HCT116 (cell line): ENCODE results near the gene GABRR2.

Source experiments
- ATF3 ChIP-seq: IDR thresholded peaks from 2 replicates; pipeline ENCODE4 v1.6.1; 2012
- POLR2A ChIP-seq: IDR thresholded peaks from 2 replicates; pipeline ENCODE4 v1.7.0; 2011; ENCODE audit warnings: borderline replicate concordance; ENCODE audit not compliant: insufficient read depth, insufficient read length; ENCODE audit errors: extremely low read depth

DNA sequence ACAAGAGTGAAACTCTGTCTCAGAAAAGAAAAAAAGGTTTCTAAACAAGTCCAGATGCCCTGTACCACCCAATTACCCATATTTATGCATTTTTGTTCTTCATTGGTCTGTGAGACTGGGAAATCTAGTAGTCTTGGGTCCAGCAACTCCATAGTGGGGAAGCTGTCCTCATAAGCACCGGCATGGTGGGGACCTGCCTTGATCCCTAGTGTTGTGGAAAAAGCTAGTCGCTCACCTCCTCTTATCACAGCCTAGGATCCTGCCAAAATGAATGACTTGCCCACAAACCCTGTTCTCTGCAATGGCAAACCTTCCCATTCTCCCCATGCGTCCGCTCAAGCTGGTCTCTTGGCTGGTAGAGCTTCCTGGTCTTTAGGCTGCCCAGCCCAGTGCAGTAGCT lies 59.7 kb downstream of the GABRR2 start:
- TF ChIP-seq POLR2A (no peak), ATF3 (no peak)
